Fibroblast of lung (primary cell): ENCODE measurements around the gene DLK1.

ENCODE experiments used
- CTCF ChIP-seq, 2 donors: IDR thresholded peaks in 1 of 2; conservative IDR thresholded peaks in 1 of 2; 1 replicate in 1 of 2; 2 replicates in 1 of 2; pipeline ENCODE4 v1.5.1; 2011 to 2012; ENCODE audit warnings: low read length in 2 of 2, control low read depth in 1 of 2, inconsistent platforms in 1 of 2, low read depth in 1 of 2, mild to moderate bottlenecking in 1 of 2
- EZH2 ChIP-seq: IDR thresholded peaks from 2 replicates; pipeline ENCODE4 v1.5.1; 2012; ENCODE audit warnings: low read length, control low read depth, mild to moderate bottlenecking; ENCODE audit errors: missing control alignments

- TF ChIP-seq EZH2 = no peak
- no peak for TF ChIP-seq CTCF (conservative IDR thresholded peaks at IDR 0.05 in 1 of 2, IDR thresholded peaks at IDR 0.05 in 1 of 2; ENCODE audit: low read depth in 1 of 2, low read length in 2 of 2)
Measured at GRCh38 chr14:100688051-100688450, 38.6 kb upstream of the DLK1 start.
